ENCODE data around the gene ANO7.

The ANO7 gene

DNA sequence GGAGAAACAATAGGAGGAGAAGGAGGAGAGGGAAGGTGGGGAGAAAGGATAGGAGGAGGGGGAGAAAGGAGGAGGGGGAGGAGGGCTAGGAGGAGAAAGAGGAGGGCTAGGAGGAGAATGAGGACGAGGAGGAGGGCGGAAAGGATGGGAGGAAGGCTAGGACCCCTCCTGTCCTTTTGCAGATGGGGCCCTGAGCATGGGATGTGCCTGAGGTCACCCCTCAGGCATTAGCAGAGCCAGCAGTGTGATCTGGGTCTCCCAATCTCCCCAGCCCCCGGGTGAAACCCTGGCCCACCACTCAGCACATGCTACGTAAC, 601 bp upstream of the ANO7 start:
- no peak for DNase-seq (ENCODE audit: low read depth)
- TF ChIP-seq, protein P1, sequence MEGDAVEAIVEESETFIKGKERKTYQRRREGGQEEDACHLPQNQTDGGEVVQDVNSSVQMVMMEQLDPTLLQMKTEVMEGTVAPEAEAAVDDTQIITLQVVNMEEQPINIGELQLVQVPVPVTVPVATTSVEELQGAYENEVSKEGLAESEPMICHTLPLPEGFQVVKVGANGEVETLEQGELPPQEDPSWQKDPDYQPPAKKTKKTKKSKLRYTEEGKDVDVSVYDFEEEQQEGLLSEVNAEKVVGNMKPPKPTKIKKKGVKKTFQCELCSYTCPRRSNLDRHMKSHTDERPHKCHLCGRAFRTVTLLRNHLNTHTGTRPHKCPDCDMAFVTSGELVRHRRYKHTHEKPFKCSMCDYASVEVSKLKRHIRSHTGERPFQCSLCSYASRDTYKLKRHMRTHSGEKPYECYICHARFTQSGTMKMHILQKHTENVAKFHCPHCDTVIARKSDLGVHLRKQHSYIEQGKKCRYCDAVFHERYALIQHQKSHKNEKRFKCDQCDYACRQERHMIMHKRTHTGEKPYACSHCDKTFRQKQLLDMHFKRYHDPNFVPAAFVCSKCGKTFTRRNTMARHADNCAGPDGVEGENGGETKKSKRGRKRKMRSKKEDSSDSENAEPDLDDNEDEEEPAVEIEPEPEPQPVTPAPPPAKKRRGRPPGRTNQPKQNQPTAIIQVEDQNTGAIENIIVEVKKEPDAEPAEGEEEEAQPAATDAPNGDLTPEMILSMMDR (IDR thresholded peaks at IDR 0.05; ENCODE audit: control insufficient read depth, extremely low read depth, insufficient read depth), result no peak
- H3K4me3 ChIP-seq (ENCODE audit: low read depth, low read length), result peak overlapping the region; percentile 46

DNA sequence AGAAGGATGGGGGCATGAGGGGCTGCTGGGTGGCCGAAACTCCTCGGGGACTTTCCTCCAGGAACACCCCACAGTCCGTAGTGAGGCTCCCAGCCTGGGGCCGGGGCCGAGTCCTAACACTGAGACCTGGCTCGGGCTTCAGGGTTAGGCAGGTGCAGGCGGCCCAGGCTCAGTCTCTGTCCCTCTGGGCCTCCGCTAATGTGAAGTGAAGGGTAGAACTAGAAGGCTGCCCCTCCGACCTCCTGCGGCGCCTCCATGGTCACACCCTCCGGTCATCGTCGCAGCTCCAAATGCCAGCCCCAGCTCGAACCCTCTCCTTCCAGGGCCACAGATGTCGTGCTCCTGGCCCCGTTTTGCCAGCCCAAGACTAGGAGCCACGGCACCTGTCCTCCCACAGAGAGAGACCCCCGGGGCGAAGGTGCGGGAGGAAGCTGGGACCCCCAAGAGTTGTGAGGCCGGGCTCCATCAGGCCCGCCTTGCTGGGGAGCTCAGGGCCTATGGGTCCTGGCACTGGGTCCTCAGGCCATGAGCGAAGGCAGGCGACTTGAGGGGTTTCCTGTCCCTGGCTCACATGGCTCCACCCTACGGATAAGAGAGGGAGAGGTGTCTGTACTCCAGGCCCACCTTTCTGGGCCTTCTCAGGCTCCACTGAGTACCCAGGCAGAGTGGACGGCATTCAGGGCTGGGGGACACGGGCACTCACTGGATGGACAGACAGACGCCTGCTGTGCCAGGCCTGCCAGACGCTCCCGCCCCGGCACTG, 797 bp downstream of the ANO7 start:
- no peak for DNase-seq (ENCODE audit: low read depth)
- TF ChIP-seq, protein P1 (IDR thresholded peaks at IDR 0.05; ENCODE audit: control insufficient read depth, extremely low read depth, insufficient read depth), result no peak

GRCh38 chr2:241189856-241190201, 1.4 kb downstream of the ANO7 start:
- TF ChIP-seq, protein P1 (IDR thresholded peaks at IDR 0.05; ENCODE audit: control insufficient read depth, extremely low read depth, insufficient read depth), result no peak
- H3K4me3 ChIP-seq (ENCODE audit: low read depth, low read length), result no peak overlapping the region
- DNase-seq (ENCODE audit: low read depth), result no peak

More for the DNA sequence above, 797 bp downstream of the ANO7 start:
- H3K4me3 ChIP-seq (ENCODE audit: low read depth, low read length), result peak overlapping the region; percentile 46

DNA sequence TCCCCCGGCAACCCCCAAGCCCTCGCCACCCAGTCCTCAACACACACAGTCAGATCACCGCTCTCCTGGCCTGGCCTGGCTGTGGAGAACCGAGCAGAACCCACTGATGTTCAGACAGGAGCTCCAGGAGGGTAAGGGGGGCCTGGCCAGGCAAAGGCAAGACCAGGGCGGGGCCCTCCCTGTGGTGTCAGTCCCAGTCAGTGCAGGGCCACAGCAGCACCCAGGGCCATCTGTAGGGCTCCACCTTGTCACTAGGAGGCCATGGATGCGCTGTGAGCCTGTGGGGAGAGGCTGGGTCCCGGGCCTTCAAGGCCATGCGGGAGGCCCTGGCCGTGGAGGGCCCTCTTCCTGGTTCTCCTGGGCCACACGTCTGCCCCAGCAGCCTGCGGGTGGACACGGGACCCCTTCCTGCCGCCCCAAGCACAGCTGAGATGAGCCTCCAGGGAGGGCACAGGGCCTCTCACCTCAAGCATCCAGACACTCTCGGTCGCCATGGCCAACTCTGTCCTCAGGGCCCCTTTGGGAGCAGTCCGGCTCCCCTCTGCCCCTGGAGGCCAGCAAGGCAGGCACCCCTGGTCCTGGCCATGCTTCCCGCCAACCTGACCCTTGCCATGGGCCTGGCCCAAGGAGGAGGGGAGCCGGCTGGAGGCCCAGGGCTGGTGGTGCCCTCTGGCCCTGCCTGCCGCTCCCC, 2.0 kb downstream of the ANO7 start:
- DNase-seq (ENCODE audit: low read depth), result no peak
- TF ChIP-seq, protein P1 (IDR thresholded peaks at IDR 0.05; ENCODE audit: control insufficient read depth, extremely low read depth, insufficient read depth), result no peak
- no peak overlapping the region for H3K4me3 ChIP-seq (ENCODE audit: low read depth, low read length)

DNA sequence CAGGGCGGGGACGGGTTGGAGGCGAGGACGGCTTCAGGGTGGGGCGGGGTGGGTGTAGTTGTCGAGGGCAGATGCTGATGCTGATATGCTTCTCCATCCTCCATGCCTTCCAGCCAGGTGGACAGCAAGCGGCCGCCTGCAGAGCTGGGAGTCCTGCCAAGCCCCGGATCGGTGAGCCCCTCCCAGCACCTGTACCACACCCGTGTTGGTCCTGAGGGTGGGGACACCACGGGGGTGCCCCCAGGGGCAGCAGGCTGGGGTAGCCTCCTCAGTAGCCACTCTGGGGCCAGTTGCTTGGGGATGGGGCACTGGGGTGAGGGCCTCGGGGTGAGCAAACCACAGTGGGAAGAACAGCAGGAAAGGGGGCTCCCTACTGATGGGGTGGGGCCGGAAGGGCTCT, 2.6 kb downstream of the ANO7 start:
- H3K4me3 ChIP-seq (ENCODE audit: low read depth, low read length), result no peak overlapping the region
- no peak for DNase-seq (ENCODE audit: low read depth)
- TF ChIP-seq, protein P1 (IDR thresholded peaks at IDR 0.05; ENCODE audit: control insufficient read depth, extremely low read depth, insufficient read depth), result no peak

- TF ChIP-seq, protein P1 (IDR thresholded peaks at IDR 0.05; ENCODE audit: control insufficient read depth, extremely low read depth, insufficient read depth), result no peak
- no peak for DNase-seq (ENCODE audit: low read depth)
- no peak overlapping the region for H3K4me3 ChIP-seq (ENCODE audit: low read depth, low read length)
These were observed 4.8 kb downstream of the ANO7 start for GRCh38 chr2:241193271-241193670.
